Right forelimb (tissue), 1 donor: ENCODE measurements around the gene GPR160.

Experiments used
- DNase-seq: peaks from one replicate; pipeline ENCODE4 v3.0.0-alpha.2; 2018

Gene GPR160

GRCh38 chr3:170033489-170033888 is 4.3 kb upstream of the GPR160 start:
- no peak for DNase-seq

- no peak for DNase-seq
Observed at GRCh38 chr3:170038434-170039110, 777 bp downstream of the GPR160 start.

- DNase-seq: no peak
Observed at GRCh38 chr3:170040418-170040817, 2.6 kb downstream of the GPR160 start.

- no peak for DNase-seq
Observed at GRCh38 chr3:170043506-170043905, 5.7 kb downstream of the GPR160 start.

- DNase-seq: no peak
Observed at GRCh38 chr3:170044271-170044670, 6.5 kb downstream of the GPR160 start.

GRCh38 chr3:170044795-170045244 is 7.0 kb downstream of the GPR160 start:
- DNase-seq: no peak

- DNase-seq: no peak
Observed at GRCh38 chr3:170046269-170047132, 8.7 kb downstream of the GPR160 start.

- no peak for DNase-seq
Observed at GRCh38 chr3:170047133-170047404, 9.3 kb downstream of the GPR160 start.

- no peak for DNase-seq
Observed at GRCh38 chr3:170049146-170050000, 11.6 kb downstream of the GPR160 start.

- DNase-seq: no peak
Observed at GRCh38 chr3:170050753-170051152, 13.0 kb downstream of the GPR160 start.

GRCh38 chr3:170052398-170052797 is 14.6 kb downstream of the GPR160 start:
- no peak for DNase-seq

GRCh38 chr3:170054204-170054603 is 16.4 kb downstream of the GPR160 start:
- DNase-seq: no peak

- no peak for DNase-seq
Observed at GRCh38 chr3:170055209-170055608, 17.4 kb downstream of the GPR160 start.

- no peak for DNase-seq
Observed at GRCh38 chr3:170056710-170057454, 19.1 kb downstream of the GPR160 start.

GRCh38 chr3:170057550-170057949 is 19.8 kb downstream of the GPR160 start:
- no peak for DNase-seq

- no peak for DNase-seq
Observed at GRCh38 chr3:170058127-170058526, 20.3 kb downstream of the GPR160 start.

GRCh38 chr3:170059447-170059846 is 21.7 kb downstream of the GPR160 start:
- DNase-seq: no peak

GRCh38 chr3:170062068-170062467 is 24.3 kb downstream of the GPR160 start:
- no peak for DNase-seq

GRCh38 chr3:170062769-170063168 is 25.0 kb downstream of the GPR160 start:
- no peak for DNase-seq

- no peak for DNase-seq
Observed at GRCh38 chr3:170063691-170064090, 25.9 kb downstream of the GPR160 start.

- DNase-seq: no peak
Observed at GRCh38 chr3:170064108-170064507, 26.3 kb downstream of the GPR160 start.

- no peak for DNase-seq
Observed at GRCh38 chr3:170075441-170076091, 37.8 kb downstream of the GPR160 start.
